GM12878 (cell line): Measurements from ENCODE around the gene KRTAP21-2. TPM values are rescaled to one million over a fixed set of nuclear protein-coding genes. Genes with fewer than 3 reads are reported as not detected.

Experiments used
- CBX5 ChIP-seq: sonication (generic); IDR thresholded peaks from 2 replicates; pipeline ENCODE4 v1.6.1; 2016; ENCODE audit warnings: low read depth, moderate library complexity, mild to moderate bottlenecking, inconsistent platforms
- ESRRA ChIP-seq: IDR thresholded peaks from 2 replicates; pipeline ENCODE4 v1.6.1; 2012; ENCODE audit warnings: mild to moderate bottlenecking, low read length, improper control_type of control experiment
- JUND ChIP-seq: IDR thresholded peaks from 2 replicates; pipeline ENCODE4 v1.6.1; 2012; ENCODE audit warnings: low read depth, mild to moderate bottlenecking, low read length, improper control_type of control experiment, moderate library complexity
- RAD21 ChIP-seq: IDR thresholded peaks from 2 replicates; pipeline ENCODE4 v1.6.1; 2011; ENCODE audit warnings: mild to moderate bottlenecking, low read depth, low read length, moderate library complexity; ENCODE audit not compliant: insufficient read depth
- TAF1 ChIP-seq: IDR thresholded peaks from 2 replicates; pipeline ENCODE4 v1.6.1; 2011; ENCODE audit warnings: mild to moderate bottlenecking, low read depth, low read length, borderline replicate concordance
- polyA plus RNA-seq, 11 experiments: library from polyadenylated mRNA; depleted of rRNA in 4 of 11; unstranded in 6 of 11; stranded (reverse) in 5 of 11; fragments of >200 nt; fragmentation: Nextera tagmentation in 4 of 11; fragmentation: Illumina TruSeq in 1 of 11; extraction: Ambion mirVana in 4 of 11; extraction: Trizol in 1 of 11; gene quantifications; 1 replicate in 1 of 11; 2 replicates in 10 of 11; pipeline versions ENCODE4 v1.2.1 to v1.2.3, GENCODE V29; 2011 to 2016; ENCODE audit warnings: inconsistent platforms in 2 of 11, missing spikeins in 2 of 11, low read depth in 1 of 11
- total RNA-seq, 4 experiments: library from RNA; depleted of rRNA in 3 of 4; stranded (reverse); fragments of >200 nt in 3 of 4; fragmentation: Illumina TruSeq in 1 of 4; extraction: Trizol in 1 of 4; gene quantifications; 2 replicates each; pipeline versions ENCODE4 v1.2.1 to v1.2.3, GENCODE V29; 2013 to 2021
- TF ChIP-seq, protein P1 (sequence below): IDR thresholded peaks from 2 replicates; pipeline ENCODE4 v1.6.1; 2011; ENCODE audit warnings: mild to moderate bottlenecking, low read depth, low read length, moderate library complexity; ENCODE audit not compliant: insufficient replicate concordance
- TF ChIP-seq, protein P2 (sequence below), 3 experiments: IDR thresholded peaks in 2 of 3; conservative IDR thresholded peaks in 1 of 3; 2 replicates each; pipeline ENCODE4 v1.5.1; 2011; ENCODE audit warnings: low read depth in 3 of 3, low read length in 3 of 3, mild to moderate bottlenecking in 3 of 3, control low read depth in 2 of 3, moderate library complexity in 2 of 3, inconsistent platforms in 1 of 3, mixed read lengths in 1 of 3; ENCODE audit not compliant: control insufficient read depth in 2 of 3, insufficient read depth in 1 of 3; ENCODE audit errors: extremely low read depth in 1 of 3
- TF ChIP-seq, protein P3 (sequence below): fragments of 450-650 bp; IDR thresholded peaks from 2 replicates; pipeline ENCODE4 v1.6.1; 2017; ENCODE audit warnings: mild to moderate bottlenecking, low read depth, inconsistent platforms; ENCODE audit not compliant: poor library complexity, severe bottlenecking
- TF ChIP-seq, protein P4 (sequence below): fragments of 150-350 bp; IDR thresholded peaks from 2 replicates; pipeline ENCODE4 v1.6.1; 2014; ENCODE audit warnings: mild to moderate bottlenecking, low read depth, low read length

Gene KRTAP21-2
- total and polyA plus RNA-seq, 10 of the 15 experiments (the other 5 are each of a cell fraction or from before 2014, with no cell fraction given), result not detected

DNA sequence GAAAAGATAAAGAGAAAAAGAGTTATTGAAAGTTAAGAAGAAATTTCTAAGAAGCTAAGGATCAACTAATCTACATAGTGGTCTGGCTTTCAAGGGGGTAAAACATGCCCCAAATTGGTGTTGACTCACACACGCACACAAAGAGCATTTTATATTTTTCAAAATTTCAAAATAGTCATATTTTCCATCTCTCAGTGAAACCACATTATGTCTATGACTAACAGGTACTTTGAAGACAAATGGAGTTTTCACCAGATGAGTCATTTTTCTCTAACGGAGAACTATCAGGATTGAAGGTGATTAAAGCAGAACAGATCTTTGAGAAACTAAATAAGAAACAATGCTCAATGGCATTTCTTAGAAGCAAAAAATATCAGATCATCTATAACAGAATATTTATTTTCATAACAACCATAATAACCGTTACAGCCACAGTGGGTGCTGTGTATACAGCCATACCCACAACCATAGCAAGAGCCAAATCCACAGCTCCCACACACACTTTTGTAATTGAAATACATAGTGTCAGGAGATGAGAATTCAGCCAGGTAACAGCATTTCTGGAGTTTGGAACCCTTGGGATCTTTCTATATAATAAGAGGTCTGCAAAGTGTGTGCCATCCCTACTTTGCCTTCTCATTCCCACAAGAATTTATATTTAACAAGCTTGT is 28.7 kb downstream of the KRTAP21-2 start, which contains the start of gene KRTAP21-3 (continued):
- TF ChIP-seq TAF1 (no peak), CBX5 (no peak), ESRRA (no peak), RAD21 (no peak), JUND (peak; percentile 61; the same call in 1 of the 2 replicates)
- TF ChIP-seq, protein P1, sequence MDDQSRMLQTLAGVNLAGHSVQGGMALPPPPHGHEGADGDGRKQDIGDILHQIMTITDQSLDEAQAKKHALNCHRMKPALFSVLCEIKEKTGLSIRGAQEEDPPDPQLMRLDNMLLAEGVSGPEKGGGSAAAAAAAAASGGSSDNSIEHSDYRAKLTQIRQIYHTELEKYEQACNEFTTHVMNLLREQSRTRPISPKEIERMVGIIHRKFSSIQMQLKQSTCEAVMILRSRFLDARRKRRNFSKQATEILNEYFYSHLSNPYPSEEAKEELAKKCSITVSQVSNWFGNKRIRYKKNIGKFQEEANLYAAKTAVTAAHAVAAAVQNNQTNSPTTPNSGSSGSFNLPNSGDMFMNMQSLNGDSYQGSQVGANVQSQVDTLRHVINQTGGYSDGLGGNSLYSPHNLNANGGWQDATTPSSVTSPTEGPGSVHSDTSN, result no peak
- TF ChIP-seq, protein P2, sequence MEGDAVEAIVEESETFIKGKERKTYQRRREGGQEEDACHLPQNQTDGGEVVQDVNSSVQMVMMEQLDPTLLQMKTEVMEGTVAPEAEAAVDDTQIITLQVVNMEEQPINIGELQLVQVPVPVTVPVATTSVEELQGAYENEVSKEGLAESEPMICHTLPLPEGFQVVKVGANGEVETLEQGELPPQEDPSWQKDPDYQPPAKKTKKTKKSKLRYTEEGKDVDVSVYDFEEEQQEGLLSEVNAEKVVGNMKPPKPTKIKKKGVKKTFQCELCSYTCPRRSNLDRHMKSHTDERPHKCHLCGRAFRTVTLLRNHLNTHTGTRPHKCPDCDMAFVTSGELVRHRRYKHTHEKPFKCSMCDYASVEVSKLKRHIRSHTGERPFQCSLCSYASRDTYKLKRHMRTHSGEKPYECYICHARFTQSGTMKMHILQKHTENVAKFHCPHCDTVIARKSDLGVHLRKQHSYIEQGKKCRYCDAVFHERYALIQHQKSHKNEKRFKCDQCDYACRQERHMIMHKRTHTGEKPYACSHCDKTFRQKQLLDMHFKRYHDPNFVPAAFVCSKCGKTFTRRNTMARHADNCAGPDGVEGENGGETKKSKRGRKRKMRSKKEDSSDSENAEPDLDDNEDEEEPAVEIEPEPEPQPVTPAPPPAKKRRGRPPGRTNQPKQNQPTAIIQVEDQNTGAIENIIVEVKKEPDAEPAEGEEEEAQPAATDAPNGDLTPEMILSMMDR (IDR thresholded peaks at IDR 0.05 in 2 of 3, conservative IDR thresholded peaks at IDR 0.05 in 1 of 3; ENCODE audit: control insufficient read depth in 2 of 3, extremely low read depth in 1 of 3, insufficient read depth in 1 of 3, low read depth in 3 of 3, low read length in 3 of 3), result no peak
- TF ChIP-seq, protein P3, sequence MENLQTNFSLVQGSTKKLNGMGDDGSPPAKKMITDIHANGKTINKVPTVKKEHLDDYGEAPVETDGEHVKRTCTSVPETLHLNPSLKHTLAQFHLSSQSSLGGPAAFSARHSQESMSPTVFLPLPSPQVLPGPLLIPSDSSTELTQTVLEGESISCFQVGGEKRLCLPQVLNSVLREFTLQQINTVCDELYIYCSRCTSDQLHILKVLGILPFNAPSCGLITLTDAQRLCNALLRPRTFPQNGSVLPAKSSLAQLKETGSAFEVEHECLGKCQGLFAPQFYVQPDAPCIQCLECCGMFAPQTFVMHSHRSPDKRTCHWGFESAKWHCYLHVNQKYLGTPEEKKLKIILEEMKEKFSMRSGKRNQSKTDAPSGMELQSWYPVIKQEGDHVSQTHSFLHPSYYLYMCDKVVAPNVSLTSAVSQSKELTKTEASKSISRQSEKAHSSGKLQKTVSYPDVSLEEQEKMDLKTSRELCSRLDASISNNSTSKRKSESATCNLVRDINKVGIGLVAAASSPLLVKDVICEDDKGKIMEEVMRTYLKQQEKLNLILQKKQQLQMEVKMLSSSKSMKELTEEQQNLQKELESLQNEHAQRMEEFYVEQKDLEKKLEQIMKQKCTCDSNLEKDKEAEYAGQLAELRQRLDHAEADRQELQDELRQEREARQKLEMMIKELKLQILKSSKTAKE, result peak; percentile 18
- TF ChIP-seq, protein P4, sequence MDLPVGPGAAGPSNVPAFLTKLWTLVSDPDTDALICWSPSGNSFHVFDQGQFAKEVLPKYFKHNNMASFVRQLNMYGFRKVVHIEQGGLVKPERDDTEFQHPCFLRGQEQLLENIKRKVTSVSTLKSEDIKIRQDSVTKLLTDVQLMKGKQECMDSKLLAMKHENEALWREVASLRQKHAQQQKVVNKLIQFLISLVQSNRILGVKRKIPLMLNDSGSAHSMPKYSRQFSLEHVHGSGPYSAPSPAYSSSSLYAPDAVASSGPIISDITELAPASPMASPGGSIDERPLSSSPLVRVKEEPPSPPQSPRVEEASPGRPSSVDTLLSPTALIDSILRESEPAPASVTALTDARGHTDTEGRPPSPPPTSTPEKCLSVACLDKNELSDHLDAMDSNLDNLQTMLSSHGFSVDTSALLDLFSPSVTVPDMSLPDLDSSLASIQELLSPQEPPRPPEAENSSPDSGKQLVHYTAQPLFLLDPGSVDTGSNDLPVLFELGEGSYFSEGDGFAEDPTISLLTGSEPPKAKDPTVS, result no peak
